Measurements from ENCODE around the gene TDRD15. TPM values are rescaled to one million over a fixed set of nuclear protein-coding genes. Genes with fewer than 3 reads are reported as not detected.

The TDRD15 gene
- polyA plus RNA-seq, 1 donor from 2014 or later: 0.34 TPM

GRCh38 chr2:21165350-21165749 lies 41.6 kb downstream of the TDRD15 start:
- Mint-ChIP-seq H3K27me3 (peaks cover 2% of the 10 kb centered on the region), H3K9me3 (peaks cover 0 to 6% (median 0%) of the 10 kb centered on the region in 3 donors), H3K4me3 (no peak overlapping the region), H3K27ac (no peak overlapping the region), H3K4me1 (no peaks in the 10 kb centered on the region), H3K36me3 (no peaks in the 10 kb centered on the region)

GRCh38 chr2:21175895-21176646 lies 52.3 kb downstream of the TDRD15 start:
- H3K4me3 Mint-ChIP-seq: no peak overlapping the region
- H3K27ac Mint-ChIP-seq: no peak overlapping the region
- no peaks in the 10 kb centered on the region for H3K9me3 Mint-ChIP-seq
- peaks cover 5% of the 10 kb centered on the region for H3K27me3 Mint-ChIP-seq
- no peaks in the 10 kb centered on the region for H3K36me3 Mint-ChIP-seq
- H3K4me1 Mint-ChIP-seq: no peaks in the 10 kb centered on the region

GRCh38 chr2:21181957-21182356 lies 58.2 kb downstream of the TDRD15 start:
- peaks cover 1% of the 10 kb centered on the region for H3K36me3 Mint-ChIP-seq
- peaks cover 0 to 6% (median 0%) of the 10 kb centered on the region in 3 donors for H3K9me3 Mint-ChIP-seq
- peaks cover 2% of the 10 kb centered on the region for H3K27me3 Mint-ChIP-seq
- H3K4me1 Mint-ChIP-seq: no peaks in the 10 kb centered on the region
- H3K27ac Mint-ChIP-seq: no peak overlapping the region
- H3K4me3 Mint-ChIP-seq: no peak overlapping the region

GRCh38 chr2:21183306-21183705 lies 59.5 kb downstream of the TDRD15 start:
- Mint-ChIP-seq H3K4me3 (no peak overlapping the region), H3K36me3 (peaks cover 1% of the 10 kb centered on the region), H3K27ac (no peak overlapping the region), H3K9me3 (peaks cover 0 to 6% (median 0%) of the 10 kb centered on the region in 3 donors), H3K4me1 (no peaks in the 10 kb centered on the region), H3K27me3 (peaks cover 2% of the 10 kb centered on the region)

GRCh38 chr2:21183726-21184125 lies 60.0 kb downstream of the TDRD15 start:
- peaks cover 1% of the 10 kb centered on the region for H3K36me3 Mint-ChIP-seq
- no peak overlapping the region for H3K4me3 Mint-ChIP-seq
- peaks cover 2% of the 10 kb centered on the region for H3K27me3 Mint-ChIP-seq
- no peaks in the 10 kb centered on the region for H3K4me1 Mint-ChIP-seq
- no peak overlapping the region for H3K27ac Mint-ChIP-seq
- peaks cover 0 to 6% (median 0%) of the 10 kb centered on the region in 3 donors for H3K9me3 Mint-ChIP-seq

GRCh38 chr2:21191535-21191934 lies 67.8 kb downstream of the TDRD15 start:
- no peak overlapping the region for H3K27ac Mint-ChIP-seq
- H3K27me3 Mint-ChIP-seq: no peaks in the 10 kb centered on the region
- H3K36me3 Mint-ChIP-seq: no peaks in the 10 kb centered on the region
- no peaks in the 10 kb centered on the region for H3K4me1 Mint-ChIP-seq
- H3K4me3 Mint-ChIP-seq: no peak overlapping the region
- H3K9me3 Mint-ChIP-seq: peaks cover 0 to 6% (median 0%) of the 10 kb centered on the region in 3 donors

Other genes with a start within 250 kb of the TDRD15 start
- gene APOB, start 79.9 kb upstream of the TDRD15 start, polyA plus RNA-seq: not detected